ENCODE results near the gene TRIM3. TPM values are rescaled to one million over a fixed set of nuclear protein-coding genes. Genes with fewer than 3 reads are reported as not detected.

The TRIM3 gene
- total RNA-seq, 1 experiment from 2014 or later = 13.4 TPM

DNA sequence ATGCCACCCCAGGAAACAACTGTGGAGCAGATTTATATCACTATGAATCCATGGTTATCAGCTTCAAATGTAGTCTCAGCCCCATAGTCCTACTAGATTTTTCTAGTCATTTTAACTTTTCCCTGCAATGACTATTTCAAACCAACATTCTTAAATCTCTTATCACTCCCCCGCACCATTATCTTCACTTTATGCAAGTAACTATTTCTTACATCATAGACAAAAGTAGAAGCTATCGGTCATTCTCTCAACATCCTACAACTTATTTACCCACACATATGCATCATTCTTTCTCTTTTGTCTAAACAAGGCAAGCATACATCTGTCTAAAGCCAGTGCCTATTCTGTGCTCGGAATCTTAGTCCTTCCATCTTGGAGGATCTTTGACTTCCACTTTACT is 11.9 kb upstream of the TRIM3 start:
- H4K20me1 ChIP-seq (ENCODE audit: insufficient read depth) = no peaks in the 10 kb centered on the region; the same call in 1 of the 2 replicates
- H2AFZ ChIP-seq (ENCODE audit: low read depth, low read length, poor library complexity, severe bottlenecking) = no peak overlapping the region
- ChIA-PET RAD21 (ENCODE audit: low non-redundant PET in 1 of 2, low total read pairs in 2 of 2, uncharacterized antibody in 2 of 2, unreplicated experiment in 2 of 2) (no interaction called here), POLR2A (no interaction called here), CTCF (no interaction called here)
- BruUV-seq (replicated peaks) = no TSS peak
- no peak overlapping the region for H3K27ac ChIP-seq (ENCODE audit: low read depth, low read length)
- no peak overlapping the region for H3K9ac ChIP-seq (ENCODE audit: low read length)
- no peak for DNase-seq (ENCODE audit: low read depth, low spot score)
- H3K4me1 ChIP-seq (ENCODE audit: control insufficient read depth in 1 of 2, insufficient read depth in 2 of 2, low read length in 2 of 2) = peaks cover 6 to 10% of the 10 kb centered on the region in 2 experiments; a peak in 3 of 4 replicates
- peaks cover 29% of the 10 kb centered on the region for H3K79me2 ChIP-seq (ENCODE audit: insufficient read depth, low read length)
- no peak overlapping the region for H3K4me3 ChIP-seq (replicated peaks in 1 of 2; ENCODE audit: low read depth in 1 of 2, low read length in 2 of 2)
- H3K36me3 ChIP-seq (ENCODE audit: control insufficient read depth in 1 of 2, insufficient read depth in 2 of 2, low read length in 2 of 2) = peaks cover 20 to 42% of the 10 kb centered on the region in 2 experiments
- H3K27me3 ChIP-seq (ENCODE audit: insufficient read depth, low read length) = no peaks in the 10 kb centered on the region
- no peak overlapping the region for H3K4me2 ChIP-seq (ENCODE audit: low read length)
- no peak for TF ChIP-seq EGR1 (IDR thresholded peaks at IDR 0.05; ENCODE audit: low read depth)
- TF ChIP-seq, protein P1, sequence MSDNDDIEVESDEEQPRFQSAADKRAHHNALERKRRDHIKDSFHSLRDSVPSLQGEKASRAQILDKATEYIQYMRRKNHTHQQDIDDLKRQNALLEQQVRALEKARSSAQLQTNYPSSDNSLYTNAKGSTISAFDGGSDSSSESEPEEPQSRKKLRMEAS (IDR thresholded peaks at IDR 0.05) = no peak
- TF ChIP-seq, protein P2, sequence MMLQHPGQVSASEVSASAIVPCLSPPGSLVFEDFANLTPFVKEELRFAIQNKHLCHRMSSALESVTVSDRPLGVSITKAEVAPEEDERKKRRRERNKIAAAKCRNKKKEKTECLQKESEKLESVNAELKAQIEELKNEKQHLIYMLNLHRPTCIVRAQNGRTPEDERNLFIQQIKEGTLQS (IDR thresholded peaks at IDR 0.05) = no peak
- TF ChIP-seq YY1 (IDR thresholded peaks at IDR 0.05; ENCODE audit: extremely low read depth, insufficient replicate concordance, low read depth, low read length) = no peak
- no peak for TF ChIP-seq EZH2phosphoT487 (IDR thresholded peaks at IDR 0.05; ENCODE audit: borderline replicate concordance)
- TF ChIP-seq JUND (IDR thresholded peaks at IDR 0.05) = no peak
- TF ChIP-seq CEBPB (IDR thresholded peaks at IDR 0.05; ENCODE audit: low read depth) = no peak
- no peak for TF ChIP-seq SP1 (IDR thresholded peaks at IDR 0.05; ENCODE audit: low read depth)
- no peak for TF ChIP-seq FOSL1 (IDR thresholded peaks at IDR 0.05; ENCODE audit: low read depth)
- TF ChIP-seq ZNF274 (IDR thresholded peaks at IDR 0.05; ENCODE audit: low read depth, low read length) = no peak
- TF ChIP-seq, protein P3, sequence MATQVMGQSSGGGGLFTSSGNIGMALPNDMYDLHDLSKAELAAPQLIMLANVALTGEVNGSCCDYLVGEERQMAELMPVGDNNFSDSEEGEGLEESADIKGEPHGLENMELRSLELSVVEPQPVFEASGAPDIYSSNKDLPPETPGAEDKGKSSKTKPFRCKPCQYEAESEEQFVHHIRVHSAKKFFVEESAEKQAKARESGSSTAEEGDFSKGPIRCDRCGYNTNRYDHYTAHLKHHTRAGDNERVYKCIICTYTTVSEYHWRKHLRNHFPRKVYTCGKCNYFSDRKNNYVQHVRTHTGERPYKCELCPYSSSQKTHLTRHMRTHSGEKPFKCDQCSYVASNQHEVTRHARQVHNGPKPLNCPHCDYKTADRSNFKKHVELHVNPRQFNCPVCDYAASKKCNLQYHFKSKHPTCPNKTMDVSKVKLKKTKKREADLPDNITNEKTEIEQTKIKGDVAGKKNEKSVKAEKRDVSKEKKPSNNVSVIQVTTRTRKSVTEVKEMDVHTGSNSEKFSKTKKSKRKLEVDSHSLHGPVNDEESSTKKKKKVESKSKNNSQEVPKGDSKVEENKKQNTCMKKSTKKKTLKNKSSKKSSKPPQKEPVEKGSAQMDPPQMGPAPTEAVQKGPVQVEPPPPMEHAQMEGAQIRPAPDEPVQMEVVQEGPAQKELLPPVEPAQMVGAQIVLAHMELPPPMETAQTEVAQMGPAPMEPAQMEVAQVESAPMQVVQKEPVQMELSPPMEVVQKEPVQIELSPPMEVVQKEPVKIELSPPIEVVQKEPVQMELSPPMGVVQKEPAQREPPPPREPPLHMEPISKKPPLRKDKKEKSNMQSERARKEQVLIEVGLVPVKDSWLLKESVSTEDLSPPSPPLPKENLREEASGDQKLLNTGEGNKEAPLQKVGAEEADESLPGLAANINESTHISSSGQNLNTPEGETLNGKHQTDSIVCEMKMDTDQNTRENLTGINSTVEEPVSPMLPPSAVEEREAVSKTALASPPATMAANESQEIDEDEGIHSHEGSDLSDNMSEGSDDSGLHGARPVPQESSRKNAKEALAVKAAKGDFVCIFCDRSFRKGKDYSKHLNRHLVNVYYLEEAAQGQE (IDR thresholded peaks at IDR 0.05; ENCODE audit: low read depth) = no peak
- TF ChIP-seq, protein P4, sequence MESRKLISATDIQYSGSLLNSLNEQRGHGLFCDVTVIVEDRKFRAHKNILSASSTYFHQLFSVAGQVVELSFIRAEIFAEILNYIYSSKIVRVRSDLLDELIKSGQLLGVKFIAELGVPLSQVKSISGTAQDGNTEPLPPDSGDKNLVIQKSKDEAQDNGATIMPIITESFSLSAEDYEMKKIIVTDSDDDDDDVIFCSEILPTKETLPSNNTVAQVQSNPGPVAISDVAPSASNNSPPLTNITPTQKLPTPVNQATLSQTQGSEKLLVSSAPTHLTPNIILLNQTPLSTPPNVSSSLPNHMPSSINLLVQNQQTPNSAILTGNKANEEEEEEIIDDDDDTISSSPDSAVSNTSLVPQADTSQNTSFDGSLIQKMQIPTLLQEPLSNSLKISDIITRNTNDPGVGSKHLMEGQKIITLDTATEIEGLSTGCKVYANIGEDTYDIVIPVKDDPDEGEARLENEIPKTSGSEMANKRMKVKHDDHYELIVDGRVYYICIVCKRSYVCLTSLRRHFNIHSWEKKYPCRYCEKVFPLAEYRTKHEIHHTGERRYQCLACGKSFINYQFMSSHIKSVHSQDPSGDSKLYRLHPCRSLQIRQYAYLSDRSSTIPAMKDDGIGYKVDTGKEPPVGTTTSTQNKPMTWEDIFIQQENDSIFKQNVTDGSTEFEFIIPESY (IDR thresholded peaks at IDR 0.05; ENCODE audit: extremely low read depth, insufficient replicate concordance, low read length) = no peak
- no peak for TF ChIP-seq RAD21 (IDR thresholded peaks at IDR 0.05; ENCODE audit: low read depth)
- H3K9me2 ChIP-seq (ENCODE audit: insufficient read depth) = no peaks in the 10 kb centered on the region
- no peaks in the 10 kb centered on the region for H3K9me3 ChIP-seq (ENCODE audit: control insufficient read depth in 1 of 2, insufficient read depth in 1 of 2, low read depth in 1 of 2, low read length in 2 of 2)
- ATAC-seq = no peak
- intact Hi-C loops (cut with micrococcal nuclease) = no loop called here
